HepG2 (cell line): ENCODE results near the gene FAM111B. TPM values are rescaled to one million over a fixed set of nuclear protein-coding genes. Genes with fewer than 3 reads are reported as not detected.

Experiments
- polyA plus RNA-seq, 8 experiments: library from polyadenylated mRNA; depleted of rRNA in 3 of 8; stranded (reverse) in 7 of 8; unstranded in 1 of 8; fragments of >200 nt; fragmentation: Illumina TruSeq in 4 of 8; extraction: Trizol in 4 of 8; gene quantifications; 2 replicates each; pipeline versions ENCODE4 v1.2.1 to v1.2.3, GENCODE V29; 2011 to 2016; ENCODE audit warnings: low read depth in 4 of 8, missing spikeins in 1 of 8, mixed read lengths in 1 of 8; ENCODE audit not compliant: insufficient read depth in 1 of 8
- total RNA-seq, 5 experiments: library from RNA; depleted of rRNA; stranded (reverse); fragments of >200 nt; fragmentation: Illumina TruSeq; extraction: Trizol; gene quantifications; 2 replicates each; pipeline ENCODE4 v1.2.3, GENCODE V29; 2016; ENCODE audit warnings: low read depth in 1 of 5
- TF ChIP-seq, protein P1 (sequence below), 2 experiments: IDR thresholded peaks; 2 replicates each; pipeline ENCODE4 v1.6.1; 2011 to 2012; ENCODE audit warnings: low read length in 2 of 2, borderline replicate concordance in 1 of 2, low read depth in 1 of 2, mild to moderate bottlenecking in 1 of 2, moderate library complexity in 1 of 2
- TF ChIP-seq, protein P2 (sequence below): sonication (generic); formaldehyde crosslinking; IDR thresholded peaks from 2 replicates; pipeline ENCODE4 v1.4.0; 2020; ENCODE audit warnings: missing genetic modification reagents, borderline replicate concordance

Gene FAM111B
- total and polyA plus RNA-seq, 2 of the 13 experiments (the other 11 are each of a cell fraction or from before 2014, with no cell fraction given) = 1.6 to 28.2 TPM

DNA sequence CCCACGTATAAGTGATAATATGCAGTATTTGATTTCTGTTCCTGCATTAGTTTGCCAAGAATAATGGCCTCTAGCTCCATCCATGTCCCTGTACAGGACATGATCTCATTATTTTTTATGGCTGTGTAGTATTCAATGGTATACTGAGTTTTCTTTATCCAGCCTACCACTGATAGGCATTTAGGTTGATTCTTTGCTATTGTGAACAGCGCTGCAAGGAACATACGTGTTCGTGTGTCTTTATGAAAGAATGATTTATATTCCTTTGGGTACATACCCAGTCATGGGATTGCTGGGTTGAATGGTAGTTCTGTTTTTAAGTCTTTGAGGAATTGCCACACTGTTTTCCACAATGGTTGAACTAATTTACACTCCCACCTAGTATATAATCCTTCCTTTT is 34.2 kb downstream of the FAM111B start (continued):
- TF ChIP-seq, protein P1, sequence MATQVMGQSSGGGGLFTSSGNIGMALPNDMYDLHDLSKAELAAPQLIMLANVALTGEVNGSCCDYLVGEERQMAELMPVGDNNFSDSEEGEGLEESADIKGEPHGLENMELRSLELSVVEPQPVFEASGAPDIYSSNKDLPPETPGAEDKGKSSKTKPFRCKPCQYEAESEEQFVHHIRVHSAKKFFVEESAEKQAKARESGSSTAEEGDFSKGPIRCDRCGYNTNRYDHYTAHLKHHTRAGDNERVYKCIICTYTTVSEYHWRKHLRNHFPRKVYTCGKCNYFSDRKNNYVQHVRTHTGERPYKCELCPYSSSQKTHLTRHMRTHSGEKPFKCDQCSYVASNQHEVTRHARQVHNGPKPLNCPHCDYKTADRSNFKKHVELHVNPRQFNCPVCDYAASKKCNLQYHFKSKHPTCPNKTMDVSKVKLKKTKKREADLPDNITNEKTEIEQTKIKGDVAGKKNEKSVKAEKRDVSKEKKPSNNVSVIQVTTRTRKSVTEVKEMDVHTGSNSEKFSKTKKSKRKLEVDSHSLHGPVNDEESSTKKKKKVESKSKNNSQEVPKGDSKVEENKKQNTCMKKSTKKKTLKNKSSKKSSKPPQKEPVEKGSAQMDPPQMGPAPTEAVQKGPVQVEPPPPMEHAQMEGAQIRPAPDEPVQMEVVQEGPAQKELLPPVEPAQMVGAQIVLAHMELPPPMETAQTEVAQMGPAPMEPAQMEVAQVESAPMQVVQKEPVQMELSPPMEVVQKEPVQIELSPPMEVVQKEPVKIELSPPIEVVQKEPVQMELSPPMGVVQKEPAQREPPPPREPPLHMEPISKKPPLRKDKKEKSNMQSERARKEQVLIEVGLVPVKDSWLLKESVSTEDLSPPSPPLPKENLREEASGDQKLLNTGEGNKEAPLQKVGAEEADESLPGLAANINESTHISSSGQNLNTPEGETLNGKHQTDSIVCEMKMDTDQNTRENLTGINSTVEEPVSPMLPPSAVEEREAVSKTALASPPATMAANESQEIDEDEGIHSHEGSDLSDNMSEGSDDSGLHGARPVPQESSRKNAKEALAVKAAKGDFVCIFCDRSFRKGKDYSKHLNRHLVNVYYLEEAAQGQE (IDR thresholded peaks at IDR 0.05; ENCODE audit: borderline replicate concordance in 1 of 2, low read depth in 1 of 2, low read length in 2 of 2) = no peak
- TF ChIP-seq, protein P2, sequence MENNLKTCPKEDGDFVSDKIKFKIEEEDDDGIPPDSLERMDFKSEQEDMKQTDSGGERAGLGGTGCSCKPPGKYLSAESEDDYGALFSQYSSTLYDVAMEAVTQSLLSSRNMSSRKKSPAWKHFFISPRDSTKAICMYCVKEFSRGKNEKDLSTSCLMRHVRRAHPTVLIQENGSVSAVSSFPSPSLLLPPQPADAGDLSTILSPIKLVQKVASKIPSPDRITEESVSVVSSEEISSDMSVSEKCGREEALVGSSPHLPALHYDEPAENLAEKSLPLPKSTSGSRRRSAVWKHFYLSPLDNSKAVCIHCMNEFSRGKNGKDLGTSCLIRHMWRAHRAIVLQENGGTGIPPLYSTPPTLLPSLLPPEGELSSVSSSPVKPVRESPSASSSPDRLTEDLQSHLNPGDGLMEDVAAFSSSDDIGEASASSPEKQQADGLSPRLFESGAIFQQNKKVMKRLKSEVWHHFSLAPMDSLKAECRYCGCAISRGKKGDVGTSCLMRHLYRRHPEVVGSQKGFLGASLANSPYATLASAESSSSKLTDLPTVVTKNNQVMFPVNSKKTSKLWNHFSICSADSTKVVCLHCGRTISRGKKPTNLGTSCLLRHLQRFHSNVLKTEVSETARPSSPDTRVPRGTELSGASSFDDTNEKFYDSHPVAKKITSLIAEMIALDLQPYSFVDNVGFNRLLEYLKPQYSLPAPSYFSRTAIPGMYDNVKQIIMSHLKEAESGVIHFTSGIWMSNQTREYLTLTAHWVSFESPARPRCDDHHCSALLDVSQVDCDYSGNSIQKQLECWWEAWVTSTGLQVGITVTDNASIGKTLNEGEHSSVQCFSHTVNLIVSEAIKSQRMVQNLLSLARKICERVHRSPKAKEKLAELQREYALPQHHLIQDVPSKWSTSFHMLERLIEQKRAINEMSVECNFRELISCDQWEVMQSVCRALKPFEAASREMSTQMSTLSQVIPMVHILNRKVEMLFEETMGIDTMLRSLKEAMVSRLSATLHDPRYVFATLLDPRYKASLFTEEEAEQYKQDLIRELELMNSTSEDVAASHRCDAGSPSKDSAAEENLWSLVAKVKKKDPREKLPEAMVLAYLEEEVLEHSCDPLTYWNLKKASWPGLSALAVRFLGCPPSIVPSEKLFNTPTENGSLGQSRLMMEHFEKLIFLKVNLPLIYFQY (CRISPR knock-in tag) = no peak
